Measurements from ENCODE around the gene STIP1. TPM values are rescaled to one million over a fixed set of nuclear protein-coding genes. Genes with fewer than 3 reads are reported as not detected.

The STIP1 gene
- total RNA-seq, 4 donors from 2014 or later = 141 to 193 (median 168) TPM

DNA sequence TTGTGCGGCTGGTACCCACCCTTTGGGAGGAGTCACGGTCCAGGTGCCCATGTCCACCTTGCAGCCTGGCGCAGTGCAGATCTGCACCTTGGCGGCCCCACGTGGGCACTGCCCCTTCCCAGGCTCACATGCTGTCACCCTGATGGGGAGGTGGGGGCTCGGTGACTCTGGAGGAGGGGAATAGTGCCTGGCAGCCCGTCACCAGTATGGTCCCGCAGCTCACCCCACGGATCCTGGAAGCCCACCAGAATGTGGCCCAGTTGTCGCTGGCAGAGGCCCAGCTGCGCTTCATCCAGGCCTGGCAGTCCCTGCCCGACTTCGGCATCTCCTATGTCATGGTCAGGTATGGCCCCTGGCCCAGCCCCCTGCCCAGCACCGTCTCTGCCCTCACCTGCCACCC lies 34.8 kb downstream of the STIP1 start:
- peaks cover 0 to 7% of the 10 kb centered on the region in 2 donors for H3K36me3 ChIP-seq
- no peaks in the 10 kb centered on the region for H3K27me3 ChIP-seq
- DNase-seq (no peak), ATAC-seq (no peak)
- in situ Hi-C loops (cut with MboI; ENCODE audit: low sequenced_read_pairs in 4 of 4) = no loop called here
- intact Hi-C loops (cut with DNase I; ENCODE audit: low total_unique reads) = no loop called here
- H3K27ac ChIP-seq = peak overlapping the region in 1 of 4 donors; percentile 95
- TF ChIP-seq CTCF (IDR thresholded peaks at IDR 0.05 in 4 of 5, conservative IDR thresholded peaks at IDR 0.05 in 1 of 5) = no peak
- no peak for TF ChIP-seq POLR2A (IDR thresholded peaks at IDR 0.05)
- H3K9me3 ChIP-seq = no peaks in the 10 kb centered on the region
- H3K4me1 ChIP-seq = peaks cover 15 to 35% of the 10 kb centered on the region in 2 donors
- H3K4me3 ChIP-seq = no peak overlapping the region

DNA sequence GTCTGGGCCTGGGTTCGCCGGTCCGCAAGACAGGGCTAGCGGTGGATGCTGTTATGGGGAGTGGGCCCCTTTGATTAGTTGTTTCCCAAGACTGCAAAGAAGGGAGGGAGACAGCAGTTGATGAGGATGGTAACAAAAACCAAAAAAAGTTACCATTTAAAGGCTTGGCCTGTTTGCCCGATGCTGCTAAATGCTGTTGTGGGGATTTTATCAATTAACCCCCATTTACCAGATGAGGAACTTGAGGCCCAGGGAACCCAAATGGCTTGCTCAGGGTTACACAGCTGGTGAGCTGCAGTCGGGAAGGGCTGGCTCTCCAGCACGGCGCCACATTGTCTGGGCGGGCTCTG lies 36.7 kb downstream of the STIP1 start:
- intact Hi-C loops (cut with DNase I; ENCODE audit: low total_unique reads) (no loop called here), in situ Hi-C loops (cut with MboI; ENCODE audit: low sequenced_read_pairs in 4 of 4) (no loop called here)
- DNase-seq = no peak
- H3K9me3 ChIP-seq = no peaks in the 10 kb centered on the region
- TF ChIP-seq POLR2A (IDR thresholded peaks at IDR 0.05) = no peak
- TF ChIP-seq CTCF (IDR thresholded peaks at IDR 0.05 in 4 of 5, conservative IDR thresholded peaks at IDR 0.05 in 1 of 5) = no peak
- ATAC-seq = no peak
- no peaks in the 10 kb centered on the region for H3K27me3 ChIP-seq
- H3K4me1 ChIP-seq = peaks cover 26 to 47% of the 10 kb centered on the region in 2 donors
- H3K4me3 ChIP-seq = no peak overlapping the region
- H3K36me3 ChIP-seq = peaks cover 0 to 7% of the 10 kb centered on the region in 2 donors
- H3K27ac ChIP-seq = peak overlapping the region in 3 of 4 donors; percentile 62 to 95 (median 81)

DNA sequence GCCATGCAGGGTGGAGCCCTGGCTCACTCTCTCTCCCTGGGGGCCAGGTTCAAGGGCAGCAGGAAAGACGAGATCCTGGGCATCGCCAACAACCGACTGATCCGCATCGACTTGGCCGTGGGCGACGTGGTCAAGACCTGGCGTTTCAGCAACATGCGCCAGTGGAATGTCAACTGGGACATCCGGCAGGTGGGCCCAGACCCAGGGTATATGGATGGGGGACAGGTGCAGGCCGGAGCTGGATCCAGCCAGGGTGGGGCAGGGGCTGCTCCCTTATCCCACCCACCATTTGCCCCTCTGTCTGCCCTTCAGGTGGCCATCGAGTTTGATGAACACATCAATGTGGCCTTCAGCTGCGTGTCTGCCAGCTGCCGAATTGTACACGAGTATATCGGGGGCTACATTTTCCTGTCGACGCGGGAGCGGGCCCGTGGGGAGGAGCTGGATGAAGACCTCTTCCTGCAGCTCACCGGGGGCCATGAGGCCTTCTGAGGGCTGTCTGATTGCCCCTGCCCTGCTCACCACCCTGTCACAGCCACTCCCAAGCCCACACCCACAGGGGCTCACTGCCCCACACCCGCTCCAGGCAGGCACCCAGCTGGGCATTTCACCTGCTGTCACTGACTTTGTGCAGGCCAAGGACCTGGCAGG lies 37.2 kb downstream of the STIP1 start:
- no peak for TF ChIP-seq POLR2A (IDR thresholded peaks at IDR 0.05)
- TF ChIP-seq CTCF (IDR thresholded peaks at IDR 0.05 in 4 of 5, conservative IDR thresholded peaks at IDR 0.05 in 1 of 5) = no peak
- intact Hi-C loops (cut with DNase I; ENCODE audit: low total_unique reads) (no loop called here), in situ Hi-C loops (cut with MboI; ENCODE audit: low sequenced_read_pairs in 4 of 4) (no loop called here)
- no peak overlapping the region for H3K4me3 ChIP-seq
- H3K27ac ChIP-seq = peak overlapping the region in 3 of 4 donors; percentile 62 to 95 (median 81)
- H3K27me3 ChIP-seq = no peaks in the 10 kb centered on the region
- ATAC-seq (peak in 1 of 2 donors; percentile 19), DNase-seq (peak in 1 of 2 donors; percentile 76)
- H3K4me1 ChIP-seq = peaks cover 31 to 52% of the 10 kb centered on the region in 2 donors
- no peaks in the 10 kb centered on the region for H3K9me3 ChIP-seq
- H3K36me3 ChIP-seq = peaks cover 0 to 7% of the 10 kb centered on the region in 2 donors

GRCh38 chr11:64224151-64224890 lies 38.4 kb downstream of the STIP1 start:
- Histone ChIP-seq H3K27ac (peak overlapping the region; percentile 95 to 99 (median 96)), H3K9me3 (no peaks in the 10 kb centered on the region), H3K4me3 (no peak overlapping the region), H3K27me3 (no peaks in the 10 kb centered on the region), H3K4me1 (peaks cover 34 to 53% of the 10 kb centered on the region in 2 donors), H3K36me3 (peaks cover 0 to 7% of the 10 kb centered on the region in 2 donors)
- intact Hi-C loops (cut with DNase I; ENCODE audit: low total_unique reads) = no loop called here
- DNase-seq = no peak
- ATAC-seq = no peak
- in situ Hi-C loops (cut with MboI; ENCODE audit: low sequenced_read_pairs in 4 of 4) = no loop called here
- TF ChIP-seq CTCF (IDR thresholded peaks at IDR 0.05 in 4 of 5, conservative IDR thresholded peaks at IDR 0.05 in 1 of 5) (no peak), POLR2A (IDR thresholded peaks at IDR 0.05) (no peak)
